HG03354 (cell line): ENCODE measurements around the gene CALN1.
"Not testable (repeated sequence)": the region's sequence is repeated elsewhere in the genome, so short reads cannot be mapped to it uniquely, and the experiment has no call there.

ENCODE experiments used
- ATAC-seq: cut with Tn5 transposase; IDR thresholded peaks from one replicate; pipeline ENCODE4 v1.9.1; 2021; ENCODE audit warnings: mild to moderate bottlenecking; ENCODE audit not compliant: unreplicated experiment, poor library complexity, severe bottlenecking

Gene CALN1

DNA sequence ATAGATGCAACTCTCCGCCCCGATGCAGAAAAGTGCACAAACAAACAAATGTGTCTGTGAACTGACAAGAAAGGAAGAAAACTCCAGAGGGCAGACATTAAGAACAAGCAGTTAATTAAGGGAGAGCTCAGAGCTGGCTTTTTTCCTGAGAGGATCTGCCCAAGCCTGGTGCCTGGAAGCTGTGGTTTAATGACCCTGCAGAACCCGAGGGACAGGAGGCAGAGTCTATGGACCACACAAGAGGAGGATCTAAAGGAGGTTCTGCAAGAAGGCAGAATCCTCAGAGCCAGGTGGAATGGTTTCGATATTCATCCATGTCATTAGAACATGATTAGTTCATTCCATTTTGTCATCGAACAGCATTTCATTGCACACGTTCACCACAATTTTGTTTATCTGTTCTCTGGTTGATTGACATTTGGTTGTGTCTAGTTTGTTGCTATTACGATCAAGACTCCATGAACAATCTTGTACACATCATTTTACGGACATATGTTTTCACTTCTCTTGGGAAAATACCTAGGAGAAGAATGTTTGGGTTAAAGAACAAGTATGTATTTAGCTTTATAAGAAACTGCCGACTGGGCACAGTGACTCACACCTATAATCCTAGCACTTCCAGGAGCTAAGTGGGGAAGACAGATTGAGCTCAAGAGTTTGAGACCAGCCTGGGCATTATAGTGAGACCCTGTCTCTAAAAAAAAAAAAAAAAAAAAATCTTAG, 560.2 kb downstream of the CALN1 start:
- ATAC-seq = no peak

DNA sequence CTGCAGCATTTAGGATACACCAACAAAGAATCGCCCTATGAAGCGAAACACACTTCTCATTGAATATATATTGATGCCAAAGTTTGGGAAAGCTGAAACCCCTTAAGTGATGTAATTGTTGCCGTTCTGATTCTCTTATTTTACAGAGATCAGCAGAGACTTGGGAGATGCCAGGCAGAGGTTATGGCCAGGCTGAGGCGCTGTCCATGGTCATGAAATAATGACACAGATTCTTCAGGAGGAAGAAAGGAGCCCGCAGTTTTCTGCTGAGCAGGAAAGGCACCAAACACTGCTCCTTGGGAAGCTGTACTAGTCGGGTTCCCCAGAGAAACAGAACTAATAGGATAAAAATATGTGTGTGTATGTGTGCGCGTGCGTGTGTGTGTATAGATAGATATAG, 566.0 kb downstream of the CALN1 start:
- ATAC-seq = no peak

DNA sequence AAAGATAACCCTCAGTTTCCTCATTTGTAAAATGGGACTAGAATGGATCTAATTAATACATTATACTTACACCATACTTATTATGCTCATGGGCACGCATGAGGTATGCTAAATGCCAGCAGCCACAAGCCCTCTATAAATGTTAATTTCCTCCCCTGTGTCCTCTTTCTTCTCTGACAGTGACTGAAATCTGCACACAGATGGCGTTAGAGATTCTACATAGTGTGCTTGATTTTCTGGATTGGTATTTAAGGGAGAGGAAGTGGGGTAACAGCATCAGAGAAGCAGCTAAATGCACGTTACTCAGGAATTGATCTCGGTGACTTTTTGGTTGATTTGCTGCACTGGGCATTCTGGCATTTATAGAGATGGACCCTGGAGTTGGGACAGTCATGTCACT, 568.5 kb downstream of the CALN1 start:
- no peak for ATAC-seq

DNA sequence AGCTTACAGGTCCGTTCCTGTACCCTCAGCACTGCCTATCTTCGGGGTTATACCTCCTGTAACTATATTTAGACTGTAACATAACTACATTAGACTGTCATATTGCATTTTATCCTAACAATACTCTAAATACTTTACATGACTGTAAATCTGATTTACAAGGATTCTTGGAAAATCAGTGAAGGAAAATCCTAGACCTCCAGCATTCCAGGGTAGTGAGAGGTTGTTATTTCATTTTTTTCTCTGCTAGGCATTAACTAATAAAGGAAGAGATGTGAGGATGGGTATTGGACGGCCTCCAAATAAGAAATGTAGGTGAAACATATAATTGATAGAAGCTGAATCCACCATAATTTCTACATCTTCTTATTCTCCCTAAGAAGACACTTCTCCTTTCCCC, 569.4 kb downstream of the CALN1 start:
- ATAC-seq = no peak

DNA sequence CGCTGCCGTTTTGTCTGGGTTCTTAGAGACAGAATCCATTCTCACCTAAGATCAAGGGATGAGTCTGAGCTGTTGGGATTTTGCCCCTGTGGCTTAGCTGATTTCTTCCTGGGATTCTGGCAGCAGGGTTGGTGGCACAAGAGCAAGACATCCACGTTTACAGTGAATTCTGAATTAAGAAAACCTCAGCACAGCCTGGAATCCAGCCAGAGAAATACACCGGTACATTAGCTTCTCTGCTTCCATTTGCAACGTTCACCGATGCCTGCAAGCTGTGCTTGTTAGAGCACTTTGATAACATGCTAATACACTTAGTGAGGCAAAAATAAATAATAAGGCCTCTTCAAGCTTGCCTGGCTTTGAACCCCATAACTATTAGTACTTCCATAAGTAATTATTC, 569.8 kb downstream of the CALN1 start:
- ATAC-seq = no peak

DNA sequence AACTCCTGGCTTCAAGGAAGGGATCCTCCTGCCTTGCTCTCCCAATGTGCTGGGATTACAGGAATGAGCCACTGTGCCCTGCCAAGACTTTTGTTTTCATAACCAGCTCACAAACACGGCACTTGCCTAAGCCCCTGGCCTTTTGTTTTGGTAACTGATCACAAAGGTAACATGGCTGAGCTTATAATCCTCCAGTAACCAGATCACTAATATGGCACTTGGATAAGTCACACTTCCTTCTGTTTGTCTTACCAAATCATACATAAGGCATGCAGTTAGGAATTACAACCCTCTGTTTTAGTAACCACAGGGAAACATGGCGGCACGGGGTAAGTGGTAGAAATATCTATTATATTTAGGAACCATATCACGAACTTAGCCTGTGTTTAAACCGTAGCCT, 577.1 kb downstream of the CALN1 start:
- no peak for ATAC-seq

DNA sequence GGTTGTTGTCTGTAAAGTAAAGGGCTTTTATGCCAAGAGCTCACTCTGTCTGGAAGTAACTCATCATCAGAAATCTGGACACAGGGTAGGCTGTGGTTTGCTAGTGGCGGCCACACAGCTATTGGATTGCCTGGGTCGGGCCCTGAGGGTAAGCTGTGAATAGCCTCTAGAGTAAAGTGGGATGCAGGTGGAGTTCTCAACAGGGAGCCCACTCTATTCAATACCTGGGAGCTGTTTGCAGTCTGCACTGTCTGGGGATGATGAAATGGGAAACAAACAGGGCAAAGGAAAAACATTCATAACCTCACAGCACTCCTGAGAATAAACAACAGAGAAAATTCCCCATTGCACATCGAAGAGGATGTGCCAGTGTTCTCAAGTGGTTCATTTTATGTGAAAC, 582.6 kb downstream of the CALN1 start:
- ATAC-seq = no peak

DNA sequence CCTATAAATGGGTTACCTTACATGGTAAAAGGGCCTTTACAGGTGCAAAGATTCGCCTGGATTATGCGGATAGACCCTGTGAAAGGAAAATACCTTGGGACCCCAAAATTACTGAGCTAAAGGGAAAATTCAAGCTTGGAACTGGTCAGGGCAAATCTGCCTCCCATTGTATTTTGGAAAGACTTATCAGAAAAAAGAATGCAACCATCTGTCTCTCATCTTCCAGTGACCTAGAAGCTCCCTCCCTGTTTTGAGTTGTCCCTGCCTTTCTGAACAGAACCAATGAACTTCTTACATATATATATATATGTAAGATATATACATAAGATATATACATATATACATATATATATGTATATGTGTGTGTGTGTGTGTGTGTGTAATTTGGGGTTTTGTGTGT, 583.8 kb downstream of the CALN1 start:
- ATAC-seq = no peak

DNA sequence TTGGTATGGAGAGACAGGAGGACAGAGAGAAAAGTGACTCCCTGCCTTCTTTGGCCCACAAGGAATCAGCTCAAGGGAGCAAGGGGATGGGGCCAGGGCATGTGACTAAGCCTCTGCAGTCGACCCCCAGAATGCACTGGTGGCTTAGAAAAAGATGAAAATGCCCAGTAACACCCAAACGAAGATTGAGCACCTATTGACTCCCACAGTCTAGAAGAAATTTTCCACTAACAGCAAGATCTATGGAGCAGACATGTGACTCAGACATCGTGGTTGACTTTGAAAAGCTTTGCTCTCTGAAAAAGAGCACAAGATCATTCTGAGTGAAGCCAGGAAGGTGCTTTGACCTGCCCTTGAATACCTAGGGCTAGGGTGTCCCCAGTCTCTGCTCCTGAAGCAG, 586.0 kb downstream of the CALN1 start:
- ATAC-seq = no peak

DNA sequence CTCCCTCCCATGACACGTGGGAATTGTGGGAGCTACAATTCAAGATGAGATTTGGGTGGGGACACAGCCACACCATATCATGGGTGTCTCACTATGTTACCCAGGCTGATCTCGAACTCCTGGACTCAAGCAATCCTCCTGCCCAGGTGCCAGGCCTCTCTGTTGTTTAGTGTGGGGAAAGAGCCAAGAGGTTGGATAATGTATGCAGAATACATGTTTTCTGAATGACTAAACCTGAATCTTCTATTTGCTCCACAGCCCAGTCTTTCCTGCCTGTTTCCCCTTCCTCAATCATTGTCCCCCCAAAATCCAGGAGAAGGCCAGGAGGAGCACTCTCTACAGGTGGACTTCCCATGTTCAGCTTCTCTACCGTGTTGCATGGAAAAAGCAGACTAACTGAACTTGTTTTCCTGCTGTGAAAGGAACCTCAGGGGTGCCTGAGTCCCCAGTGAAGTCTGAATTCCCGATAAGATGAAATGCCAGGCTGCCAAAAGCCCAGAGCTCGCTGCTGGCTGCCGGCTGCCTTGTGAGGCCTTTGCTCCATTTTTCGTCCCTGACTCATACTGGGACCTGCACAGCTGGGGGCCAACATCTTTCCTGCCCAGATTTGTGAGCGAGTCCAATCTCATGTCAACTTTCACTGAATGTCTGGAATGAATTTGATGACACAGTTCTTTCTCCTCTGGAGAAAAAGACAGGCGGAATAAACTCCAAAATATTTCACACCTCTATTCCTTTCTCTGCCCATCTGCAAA, 588.0 kb downstream of the CALN1 start:
- ATAC-seq = no peak

DNA sequence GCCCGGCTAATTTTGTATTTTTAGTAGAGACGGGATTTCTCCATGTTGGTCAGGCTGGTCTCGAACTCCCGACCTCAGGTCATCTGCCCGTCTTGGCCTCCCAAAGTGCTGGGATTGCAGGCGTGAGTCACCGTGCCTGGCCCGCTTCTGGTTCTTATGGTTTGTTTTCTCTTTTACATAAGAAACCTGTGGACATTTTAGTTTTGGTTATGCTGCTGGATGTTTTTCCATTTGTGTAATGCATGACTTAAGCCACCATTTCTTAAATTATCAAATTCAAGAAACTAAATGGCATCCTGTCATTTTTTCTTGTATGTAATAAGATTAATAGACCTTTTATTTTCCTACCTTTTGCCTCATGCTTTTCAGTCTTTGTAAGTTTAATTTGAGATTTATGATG, 589.7 kb downstream of the CALN1 start:
- ATAC-seq = not testable (repeated sequence)

DNA sequence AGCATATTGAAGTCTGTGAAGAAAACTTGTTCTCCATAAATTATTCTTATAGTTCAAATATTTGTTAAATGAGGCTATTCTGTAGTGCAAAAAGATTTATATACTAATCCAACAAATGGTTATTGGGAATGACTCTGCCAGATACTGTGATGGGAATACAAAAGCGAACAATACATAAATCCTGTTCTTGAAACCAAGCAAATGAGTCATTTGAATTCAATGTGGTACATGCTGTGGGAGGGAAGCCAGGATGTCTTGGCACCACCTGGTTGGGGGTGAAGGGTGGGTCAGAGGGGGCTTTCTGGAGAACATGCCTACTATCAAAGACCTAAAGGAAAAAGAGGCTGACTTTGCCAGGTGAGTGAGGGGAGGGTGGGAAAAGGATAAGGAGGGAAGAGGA, 594.2 kb downstream of the CALN1 start:
- ATAC-seq = no peak

DNA sequence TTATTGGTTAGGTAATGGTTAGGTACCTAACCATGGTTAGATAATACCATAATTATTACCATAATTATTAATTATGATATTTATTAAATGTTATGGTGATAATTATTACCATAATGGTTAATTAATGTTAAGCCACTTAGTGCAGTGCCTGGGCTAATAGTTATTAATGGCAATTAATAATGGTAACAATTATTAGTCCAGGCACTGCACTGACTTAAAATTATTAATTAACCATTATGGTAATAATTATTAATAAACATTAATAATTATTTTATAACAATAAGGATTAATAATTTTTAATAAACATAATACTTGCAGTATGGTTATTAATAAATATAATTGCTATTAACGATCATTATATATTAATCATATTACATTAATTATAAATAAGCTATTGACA, 604.0 kb downstream of the CALN1 start:
- ATAC-seq = no peak

DNA sequence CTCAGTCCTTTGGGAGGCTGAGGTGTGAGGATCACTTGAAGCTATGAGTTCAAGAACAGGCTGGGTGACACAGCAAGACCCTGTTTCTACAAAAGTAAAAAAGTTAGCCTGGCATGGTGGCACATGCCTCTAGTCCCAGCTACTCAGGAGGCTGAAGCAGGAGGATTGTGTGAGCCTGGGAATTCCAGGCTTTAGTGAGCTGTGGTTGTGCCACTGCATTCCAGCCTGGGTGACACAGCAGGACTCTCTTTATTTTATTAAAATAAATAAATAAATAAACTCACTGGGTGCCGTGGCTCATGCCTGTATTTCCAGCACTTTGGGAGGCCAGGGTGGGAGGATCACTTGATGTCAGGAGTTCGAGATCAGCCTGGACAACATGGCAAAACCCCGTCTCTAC, 607.9 kb downstream of the CALN1 start:
- no peak for ATAC-seq

DNA sequence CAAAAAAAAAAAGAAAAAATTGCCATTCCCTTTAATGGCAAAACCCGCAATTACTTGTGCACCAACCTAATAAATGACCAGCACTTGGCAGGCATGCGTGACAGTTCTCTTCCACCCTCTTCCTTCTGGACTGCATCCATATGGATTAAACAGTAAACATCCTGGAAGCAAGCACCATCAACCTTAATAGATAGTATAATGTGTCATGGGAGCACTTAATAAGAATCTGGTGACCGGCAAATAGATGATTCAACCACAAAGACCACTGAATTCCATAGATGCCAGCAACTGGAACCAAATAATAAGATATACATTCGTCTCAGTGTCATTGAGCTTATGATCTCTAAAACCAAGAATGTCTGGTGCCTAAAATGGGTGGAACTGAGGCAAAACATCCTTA, 610.2 kb downstream of the CALN1 start:
- no peak for ATAC-seq

DNA sequence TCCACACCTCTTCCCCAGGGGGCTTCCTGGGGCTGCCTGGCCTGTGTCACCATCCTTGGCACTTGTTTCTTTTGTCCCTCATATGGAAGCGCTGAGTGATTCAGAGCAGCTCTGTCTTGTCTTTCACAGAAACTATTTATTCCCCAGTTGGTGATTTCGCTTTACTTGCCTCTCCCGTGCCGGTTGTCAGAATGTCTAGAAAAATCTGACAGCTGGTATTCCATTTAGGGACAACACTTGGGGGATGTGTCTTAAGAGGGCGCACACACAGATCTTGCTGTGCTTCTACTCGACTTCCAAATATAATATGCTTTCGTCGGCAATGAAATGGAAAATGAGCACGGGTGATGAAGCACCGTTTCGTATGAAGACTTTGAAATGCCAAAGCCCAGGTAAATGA, 611.8 kb downstream of the CALN1 start:
- ATAC-seq = no peak

DNA sequence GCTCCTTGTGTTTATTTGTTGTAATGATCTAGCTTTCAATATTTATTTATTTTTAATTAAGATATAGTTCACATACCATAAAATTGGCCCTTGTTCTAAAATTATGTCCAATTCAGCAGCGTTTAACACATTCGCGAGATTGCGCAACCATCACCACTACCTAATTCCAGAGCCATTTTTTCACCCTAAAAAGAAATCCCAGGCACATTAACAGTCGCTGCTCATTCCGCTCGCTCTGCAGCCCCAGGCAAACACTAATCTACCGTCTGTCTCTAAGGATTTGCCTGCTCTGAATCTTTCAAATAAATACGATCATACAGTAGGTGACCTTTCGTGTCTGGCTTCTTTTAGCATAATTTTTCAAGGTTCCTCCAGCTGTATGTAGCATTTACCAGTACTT, 616.7 kb downstream of the CALN1 start:
- no peak for ATAC-seq

DNA sequence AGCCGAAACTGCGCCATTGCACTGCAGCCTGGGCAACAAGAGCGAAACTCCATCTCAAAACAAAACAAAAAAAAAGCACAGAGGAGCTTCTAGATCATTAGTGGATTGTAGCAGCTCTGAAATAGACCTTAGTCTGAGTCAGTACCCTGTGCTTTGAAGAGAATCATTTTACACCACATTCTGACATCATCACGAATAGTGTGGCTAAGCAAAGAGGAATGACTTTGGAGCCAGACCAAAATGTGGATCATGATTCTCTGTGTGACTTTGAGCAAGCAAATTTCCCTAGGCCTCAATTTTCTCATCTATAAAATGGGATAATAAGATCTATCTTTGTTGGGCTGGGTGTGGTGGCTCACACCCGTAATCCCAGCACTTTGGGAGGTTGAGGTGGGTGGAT, 618.9 kb downstream of the CALN1 start:
- no peak for ATAC-seq

DNA sequence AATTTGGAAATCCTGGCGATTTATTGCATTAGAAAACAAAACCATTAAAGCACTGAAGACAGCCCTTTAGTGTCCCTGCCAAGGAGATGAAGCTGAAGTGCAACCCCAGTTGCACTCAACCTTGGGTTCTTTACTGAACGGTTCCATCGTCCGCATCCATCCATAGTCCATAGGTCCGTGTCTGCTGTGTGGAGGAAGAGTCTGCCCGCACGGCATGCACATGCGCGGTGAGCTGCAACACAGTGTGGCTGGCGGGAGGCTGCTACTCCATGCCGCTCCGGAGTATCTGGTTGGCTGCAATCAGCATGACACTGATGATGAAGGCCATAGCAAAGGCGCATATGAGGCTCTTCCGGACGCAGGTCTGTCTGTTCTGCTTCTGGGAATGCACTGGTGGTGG, 624.6 kb downstream of the CALN1 start:
- no peak for ATAC-seq

DNA sequence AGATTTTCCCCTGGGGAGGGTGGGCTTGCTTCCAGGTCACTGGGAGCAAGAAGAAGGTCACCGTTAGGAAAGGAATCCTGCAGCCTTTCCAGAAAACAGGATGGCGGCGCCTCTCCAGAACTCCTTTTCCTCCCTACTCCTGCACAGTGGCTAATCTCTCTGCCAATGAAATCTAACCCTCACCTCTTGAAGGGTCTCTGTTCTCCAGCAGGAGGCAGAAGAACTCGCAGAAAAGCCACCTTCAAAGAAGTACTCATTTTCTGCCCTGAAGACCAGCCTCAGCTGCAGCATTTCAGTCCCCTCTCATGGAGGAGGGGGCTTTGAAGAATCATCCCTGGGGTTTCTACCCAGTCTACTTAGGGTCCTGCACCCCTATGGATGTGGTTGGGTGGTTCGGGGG, 626.9 kb downstream of the CALN1 start:
- no peak for ATAC-seq

DNA sequence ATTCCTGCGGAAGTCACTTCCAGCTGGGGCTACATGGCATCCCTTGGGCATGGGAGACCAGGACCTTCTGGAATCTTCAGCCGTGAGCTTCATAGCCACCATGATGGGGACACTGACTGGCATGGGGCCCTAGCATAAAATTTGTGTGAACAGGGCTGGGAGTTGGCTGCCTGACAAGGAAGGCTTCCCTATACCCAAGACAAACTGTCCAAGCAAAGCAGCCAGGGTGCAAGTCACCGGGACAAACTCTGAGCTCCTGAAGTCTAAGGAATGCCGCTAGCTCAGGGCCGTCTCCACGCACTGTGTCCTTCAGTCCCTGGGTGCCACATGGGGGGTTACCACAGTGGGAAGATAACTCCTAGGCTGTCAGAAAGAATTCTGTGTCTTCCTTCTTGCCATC, 627.4 kb downstream of the CALN1 start:
- ATAC-seq = no peak

DNA sequence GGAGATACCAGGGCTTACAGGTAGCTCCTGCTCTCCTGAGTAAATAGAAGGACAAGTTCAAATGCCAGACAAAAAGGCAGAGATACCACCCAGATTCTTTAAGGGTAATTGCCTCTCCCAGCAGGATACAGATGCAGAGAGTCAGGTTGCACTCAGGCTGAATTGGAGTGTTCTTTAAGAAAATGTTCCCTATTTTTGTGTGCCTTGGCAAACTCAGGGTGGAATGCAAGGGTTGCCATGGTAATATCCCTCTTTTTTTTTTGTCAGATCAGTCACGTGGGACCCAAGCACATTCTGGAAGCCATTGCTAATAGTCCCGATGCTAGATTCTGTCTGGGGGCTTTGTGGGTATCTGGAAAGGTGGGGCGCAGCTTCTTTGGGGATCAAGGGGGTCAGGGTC, 628.0 kb downstream of the CALN1 start:
- ATAC-seq = no peak
